ENCODE results near the gene B3GNT4.
"Not testable (repeated sequence)": the region's sequence is repeated elsewhere in the genome, so short reads cannot be mapped to it uniquely, and the experiment has no call there.

The B3GNT4 gene

GRCh38 chr12:122203301-122204166 lies at the start of gene B3GNT4:
Gene B3GNT4, plus strand, starts transcription at chr12:122203709. Its CDS starts 910 bp downstream, at chr12:122204619.
- peak; percentile 36 for DNase-seq (ENCODE audit: low spot score)

- DNase-seq (ENCODE audit: low spot score) = no peak
Observed at GRCh38 chr12:122155705-122156104, 47.8 kb upstream of the B3GNT4 start.

- DNase-seq (ENCODE audit: low spot score) = no peak
Observed at GRCh38 chr12:122158700-122159285, 44.7 kb upstream of the B3GNT4 start.

- no peak for DNase-seq (ENCODE audit: low spot score)
Observed at GRCh38 chr12:122159882-122160281, 43.6 kb upstream of the B3GNT4 start.

- no peak for DNase-seq (ENCODE audit: low spot score)
Observed at GRCh38 chr12:122160761-122161160, 42.7 kb upstream of the B3GNT4 start.

GRCh38 chr12:122161682-122162081 lies 41.8 kb upstream of the B3GNT4 start:
- no peak for DNase-seq (ENCODE audit: low spot score)

GRCh38 chr12:122162976-122163375 lies 40.5 kb upstream of the B3GNT4 start:
- DNase-seq (ENCODE audit: low spot score) = no peak

- no peak for DNase-seq (ENCODE audit: low spot score)
Observed at GRCh38 chr12:122166422-122167349, 36.8 kb upstream of the B3GNT4 start.

GRCh38 chr12:122167356-122167925 lies 36.1 kb upstream of the B3GNT4 start:
- peak; percentile 22 for DNase-seq (ENCODE audit: low spot score)

- no peak for DNase-seq (ENCODE audit: low spot score)
Observed at GRCh38 chr12:122168492-122168891, 35.0 kb upstream of the B3GNT4 start.

GRCh38 chr12:122171399-122171798 lies 32.1 kb upstream of the B3GNT4 start:
- no peak for DNase-seq (ENCODE audit: low spot score)

GRCh38 chr12:122172262-122172939 lies 31.1 kb upstream of the B3GNT4 start:
- DNase-seq (ENCODE audit: low spot score) = no peak

GRCh38 chr12:122174155-122174845 lies 29.2 kb upstream of the B3GNT4 start, which contains the start of gene IL31:
Gene IL31, minus strand, starts transcription at chr12:122174221. Its CDS starts 49 bp downstream, at chr12:122174172.
- no peak for DNase-seq (ENCODE audit: low spot score)

GRCh38 chr12:122176473-122176872 lies 27.0 kb upstream of the B3GNT4 start:
- DNase-seq (ENCODE audit: low spot score) = not testable (repeated sequence)

GRCh38 chr12:122182887-122183587 lies 20.5 kb upstream of the B3GNT4 start, which contains the start of gene LRRC43:
Gene LRRC43, plus strand, starts transcription at chr12:122183123. Its CDS starts 22 bp downstream, at chr12:122183145.
- DNase-seq (ENCODE audit: low spot score) = peak; percentile 17

- DNase-seq (ENCODE audit: low spot score) = no peak
Observed at GRCh38 chr12:122183588-122183940, 19.9 kb upstream of the B3GNT4 start.

GRCh38 chr12:122184517-122184916 lies 19.0 kb upstream of the B3GNT4 start:
- no peak for DNase-seq (ENCODE audit: low spot score)

GRCh38 chr12:122185079-122185478 lies 18.4 kb upstream of the B3GNT4 start:
- no peak for DNase-seq (ENCODE audit: low spot score)

GRCh38 chr12:122185494-122186082 lies 17.9 kb upstream of the B3GNT4 start:
- no peak for DNase-seq (ENCODE audit: low spot score)

- no peak for DNase-seq (ENCODE audit: low spot score)
Observed at GRCh38 chr12:122187466-122187865, 16.0 kb upstream of the B3GNT4 start.
